Endothelial cell of umbilical vein (primary cell): ENCODE data around the gene CUEDC1. TPM values are rescaled to one million over a fixed set of nuclear protein-coding genes. Genes with fewer than 3 reads are reported as not detected.

ENCODE experiments used
- BruUV-seq: library from RNA; stranded (reverse); fragments of 400-500 nt; replicated peaks from 2 replicates; lab custom pipeline; 2021; lab: Mats Ljungman, UMichigan
- CTCF ChIA-PET: fragments of 300-600, 350-600 bp; sonication (Branson Sonifier 250); formaldehyde crosslinking; loops from one replicate; lab custom pipeline; 2021; ENCODE audit warnings: antibody characterized with exemption, inconsistent platforms; lab: Charles Lee
- POLR2A ChIA-PET: fragments of 300-600, 350-600 bp; sonication (Branson Sonifier 250); formaldehyde crosslinking; loops from one replicate; lab custom pipeline; 2021; ENCODE audit warnings: antibody characterized with exemption, inconsistent platforms; lab: Charles Lee
- DNase-seq: peaks from one replicate; pipeline ENCODE4 v3.0.0-alpha.2; 2011; ENCODE audit warnings: low read depth, low spot score
- FAIRE-seq: peaks from 2 replicates; lab custom pipeline; 2011; peaks lifted over from hg19 to GRCh38; lab: Jason Lieb, UNC
- H2AFZ ChIP-seq: 2 replicates; pipeline ENCODE4 v1.6.0; 2012; ENCODE audit warnings: low read depth, low read length, control low read depth, inconsistent platforms
- H3K27ac ChIP-seq: 2 replicates; pipeline ENCODE4 v1.5.1; 2011; ENCODE audit warnings: low read depth, mild to moderate bottlenecking, control low read depth, low read length, moderate library complexity; ENCODE audit not compliant: insufficient read depth
- H3K27me3 ChIP-seq, 2 experiments: 2 replicates each; pipeline versions ENCODE4 v1.6.0 to v1.6.1; 2011; ENCODE audit warnings: low read length in 2 of 2, mixed read lengths in 1 of 2; ENCODE audit not compliant: control insufficient read depth in 2 of 2, insufficient read depth in 2 of 2
- H3K36me3 ChIP-seq, 2 experiments: 2 replicates in 1 of 2; 3 replicates in 1 of 2; pipeline ENCODE4 v1.5.1; 2011; ENCODE audit warnings: low read length in 2 of 2, mild to moderate bottlenecking in 1 of 2, moderate library complexity in 1 of 2; ENCODE audit not compliant: control insufficient read depth in 2 of 2, insufficient read depth in 2 of 2; ENCODE audit errors: extremely low read depth in 1 of 2
- H3K4me1 ChIP-seq: 3 replicates; pipeline ENCODE4 v1.5.1; 2011; ENCODE audit warnings: mild to moderate bottlenecking, low read length; ENCODE audit not compliant: control insufficient read depth, insufficient read depth; ENCODE audit errors: extremely low read depth
- H3K4me2 ChIP-seq: 2 replicates; pipeline ENCODE4 v1.6.1; 2011; ENCODE audit warnings: low read length, control low read depth, mixed read lengths; ENCODE audit not compliant: insufficient read depth
- H3K4me3 ChIP-seq, 3 experiments: fragments of 200-600 bp in 1 of 3; sonication (generic), shearing (Covaris generic) in 1 of 3; replicated peaks in 1 of 3; 2 replicates each; pipeline ENCODE4 v1.5.1; 2011 to 2016; ENCODE audit warnings: control low read depth in 3 of 3, low read length in 3 of 3, mild to moderate bottlenecking in 2 of 3, inconsistent platforms in 1 of 3, low read depth in 1 of 3, moderate library complexity in 1 of 3; ENCODE audit not compliant: insufficient read depth in 1 of 3
- H3K79me2 ChIP-seq: 2 replicates; pipeline ENCODE4 v1.6.0; 2012; ENCODE audit warnings: low read length, inconsistent platforms; ENCODE audit not compliant: control insufficient read depth, insufficient read depth
- H3K9ac ChIP-seq: replicated peaks from 2 replicates; pipeline ENCODE3; 2011; ENCODE audit warnings: low read length, control low read depth; ENCODE audit not compliant: insufficient read depth; ENCODE audit errors: extremely low read depth
- H3K9me1 ChIP-seq: replicated peaks from 3 replicates; pipeline ENCODE4 v1.6.0; 2011; ENCODE audit warnings: mild to moderate bottlenecking, low read length; ENCODE audit not compliant: control insufficient read depth, insufficient read depth; ENCODE audit errors: extremely low read depth
- H3K9me3 ChIP-seq: replicated peaks from 2 replicates; pipeline ENCODE4 v1.5.1; 2012; ENCODE audit warnings: low read length, inconsistent platforms; ENCODE audit not compliant: control insufficient read depth, insufficient read depth
- H4K20me1 ChIP-seq: replicated peaks from 2 replicates; pipeline ENCODE3; 2011; ENCODE audit warnings: mild to moderate bottlenecking, low read length; ENCODE audit not compliant: control insufficient read depth, insufficient read depth; ENCODE audit errors: extremely low read depth
- EZH2 ChIP-seq: IDR thresholded peaks from 2 replicates; pipeline ENCODE4 v1.6.1; 2012; ENCODE audit warnings: borderline replicate concordance, low read depth, mild to moderate bottlenecking, moderate library complexity, low read length, inconsistent platforms; ENCODE audit not compliant: severe bottlenecking
- FOS ChIP-seq: IDR thresholded peaks from 2 replicates; pipeline ENCODE4 v1.6.1; 2011; ENCODE audit warnings: mild to moderate bottlenecking, low read length, moderate library complexity, borderline replicate concordance; ENCODE audit not compliant: insufficient read depth
- GATA2 ChIP-seq: IDR thresholded peaks from 2 replicates; pipeline ENCODE4 v1.7.0; 2011; ENCODE audit warnings: low read depth, mild to moderate bottlenecking, moderate library complexity, mixed read lengths, low read length; ENCODE audit not compliant: insufficient read length, insufficient read depth
- JUN ChIP-seq: IDR thresholded peaks from 2 replicates; pipeline ENCODE4 v1.6.1; 2011; ENCODE audit warnings: borderline replicate concordance, low read depth; ENCODE audit not compliant: insufficient read length, insufficient read depth
- MYC ChIP-seq: IDR thresholded peaks from one replicate; pipeline ENCODE4 v1.6.1; 2011; ENCODE audit warnings: mild to moderate bottlenecking, low read depth, low read length
- POLR2A ChIP-seq: IDR thresholded peaks from 2 replicates; pipeline ENCODE4 v1.6.1; 2012; ENCODE audit warnings: low read depth, mild to moderate bottlenecking, control low read depth, low read length
- POLR2AphosphoS5 ChIP-seq: IDR thresholded peaks from 2 replicates; pipeline ENCODE4 v1.6.1; 2012; ENCODE audit warnings: low read depth, mild to moderate bottlenecking, control low read depth, low read length, moderate library complexity; ENCODE audit not compliant: insufficient read depth
- dilution Hi-C: fragments of 300-500 bp; cut with MboI; formaldehyde crosslinking; loops from one replicate; pipeline ENCODE4 v1.15.0; 2019; ENCODE audit warnings: low sequenced_read_pairs; ENCODE audit not compliant: extremely low pct_ligation_motif_present
- intact Hi-C: fragments of 100-400 bp; cut with micrococcal nuclease; formaldehyde crosslinking; loops from one replicate; pipeline ENCODE4 v1.10.0; 2022
- polyA plus RNA-seq, 4 experiments: library from polyadenylated mRNA; depleted of rRNA in 3 of 4; stranded (reverse) in 3 of 4; unstranded in 1 of 4; fragments of >200 nt; gene quantifications; 2 replicates each; pipeline versions ENCODE4 v1.2.1 to v1.2.3, GENCODE V29; 2011 to 2012; ENCODE audit warnings: missing spikeins in 1 of 4
- total RNA-seq: library from RNA; stranded (reverse); gene quantifications from 2 replicates; pipeline ENCODE4 v1.2.3, GENCODE V29; 2021
- TF ChIP-seq, protein P1 (sequence below), 2 donors: IDR thresholded peaks; 1 replicate in 1 of 2; 2 replicates in 1 of 2; pipeline ENCODE4 v1.5.1; 2011; ENCODE audit warnings: low read length in 2 of 2, mild to moderate bottlenecking in 2 of 2, moderate library complexity in 2 of 2, control low read depth in 1 of 2, inconsistent platforms in 1 of 2, low read depth in 1 of 2; ENCODE audit not compliant: insufficient read depth in 1 of 2; ENCODE audit errors: extremely low read depth in 1 of 2
- TF ChIP-seq, protein P2 (sequence below): IDR thresholded peaks from 2 replicates; pipeline ENCODE4 v1.6.1; 2011; ENCODE audit not compliant: insufficient read depth, insufficient read length

CUEDC1 gene
- total and polyA plus RNA-seq, 2 donors (not counting 3 experiments of a cell fraction or from before 2014, with no cell fraction given) = 15.8 to 27.7 TPM

DNA sequence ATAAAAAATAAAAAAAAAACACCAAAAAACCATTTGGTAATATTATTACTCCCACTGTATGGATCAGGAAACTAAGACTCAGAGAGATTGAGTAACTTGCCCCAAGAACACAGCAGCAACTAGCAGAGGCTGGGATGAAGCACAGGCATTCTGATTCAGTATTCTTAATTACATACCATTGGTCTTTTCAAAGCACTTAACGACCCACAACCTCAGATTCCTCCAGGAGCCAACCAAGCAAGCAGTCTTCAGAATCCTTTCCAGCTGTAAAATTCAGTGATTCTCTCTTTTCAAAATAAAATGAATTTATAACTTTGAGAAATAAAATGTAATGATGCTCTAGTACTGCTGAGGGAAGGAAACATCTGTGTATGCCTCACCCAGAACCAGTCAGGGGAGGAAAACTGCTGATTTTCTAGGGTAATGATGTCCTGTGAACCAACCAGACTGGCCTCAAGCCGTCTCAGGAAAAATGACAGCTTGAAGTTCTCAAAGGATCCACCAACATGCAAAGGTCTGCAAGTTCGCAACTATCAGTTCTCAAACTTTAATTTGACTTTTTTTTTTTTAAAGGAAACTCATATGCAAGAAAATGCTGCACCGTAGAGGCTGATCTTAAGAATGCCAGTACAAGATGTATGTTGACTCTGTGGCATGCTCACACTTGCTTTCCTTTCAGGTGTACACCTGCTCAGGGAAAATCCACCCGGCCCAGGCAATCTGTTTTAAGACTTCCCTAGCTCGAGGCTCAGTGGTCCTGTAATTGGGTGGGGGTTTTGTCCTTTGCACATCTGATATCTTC is 9.0 kb downstream of the CUEDC1 start:
- ChIA-PET POLR2A (interaction anchor here (0.9 to 1.2 kb wide), 2 partner anchors 18 to 61 kb away, joined by 3 to 12 read pairs; partner anchors contain the start of gene SRSF1), CTCF (interaction anchor here (0.9 to 1.8 kb wide), 6 partner anchors 9 to 113 kb away, joined by 3 to 12 read pairs (median 6); partner anchors contain the start of gene CUEDC1)
- no peak for FAIRE-seq
- dilution Hi-C loops = no loop called here
- Histone ChIP-seq H3K4me1 (peaks cover 32% of the 10 kb centered on the region), H3K9me1 (no peaks in the 10 kb centered on the region), H4K20me1 (no peaks in the 10 kb centered on the region), H3K9ac (peak overlapping the region; percentile 16), H3K4me3 (peak overlapping the region in 1 of 3 experiments; percentile 36), H3K79me2 (peaks cover 6% of the 10 kb centered on the region), H3K27ac (no peak overlapping the region), H3K36me3 (no peaks in the 10 kb centered on the region), H3K9me3 (no peaks in the 10 kb centered on the region), H3K27me3 (no peaks in the 10 kb centered on the region), H2AFZ (peak overlapping the region; percentile 5), H3K4me2 (peak overlapping the region; percentile 64)
- DNase-seq = no peak
- TF ChIP-seq, protein P1, sequence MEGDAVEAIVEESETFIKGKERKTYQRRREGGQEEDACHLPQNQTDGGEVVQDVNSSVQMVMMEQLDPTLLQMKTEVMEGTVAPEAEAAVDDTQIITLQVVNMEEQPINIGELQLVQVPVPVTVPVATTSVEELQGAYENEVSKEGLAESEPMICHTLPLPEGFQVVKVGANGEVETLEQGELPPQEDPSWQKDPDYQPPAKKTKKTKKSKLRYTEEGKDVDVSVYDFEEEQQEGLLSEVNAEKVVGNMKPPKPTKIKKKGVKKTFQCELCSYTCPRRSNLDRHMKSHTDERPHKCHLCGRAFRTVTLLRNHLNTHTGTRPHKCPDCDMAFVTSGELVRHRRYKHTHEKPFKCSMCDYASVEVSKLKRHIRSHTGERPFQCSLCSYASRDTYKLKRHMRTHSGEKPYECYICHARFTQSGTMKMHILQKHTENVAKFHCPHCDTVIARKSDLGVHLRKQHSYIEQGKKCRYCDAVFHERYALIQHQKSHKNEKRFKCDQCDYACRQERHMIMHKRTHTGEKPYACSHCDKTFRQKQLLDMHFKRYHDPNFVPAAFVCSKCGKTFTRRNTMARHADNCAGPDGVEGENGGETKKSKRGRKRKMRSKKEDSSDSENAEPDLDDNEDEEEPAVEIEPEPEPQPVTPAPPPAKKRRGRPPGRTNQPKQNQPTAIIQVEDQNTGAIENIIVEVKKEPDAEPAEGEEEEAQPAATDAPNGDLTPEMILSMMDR (IDR thresholded peaks at IDR 0.05; ENCODE audit: extremely low read depth in 1 of 2, insufficient read depth in 1 of 2, low read depth in 1 of 2, low read length in 2 of 2) = no peak
- peak; percentile 12 for TF ChIP-seq FOS
- intact Hi-C loops = no loop called here
- no TSS peak for BruUV-seq

DNA sequence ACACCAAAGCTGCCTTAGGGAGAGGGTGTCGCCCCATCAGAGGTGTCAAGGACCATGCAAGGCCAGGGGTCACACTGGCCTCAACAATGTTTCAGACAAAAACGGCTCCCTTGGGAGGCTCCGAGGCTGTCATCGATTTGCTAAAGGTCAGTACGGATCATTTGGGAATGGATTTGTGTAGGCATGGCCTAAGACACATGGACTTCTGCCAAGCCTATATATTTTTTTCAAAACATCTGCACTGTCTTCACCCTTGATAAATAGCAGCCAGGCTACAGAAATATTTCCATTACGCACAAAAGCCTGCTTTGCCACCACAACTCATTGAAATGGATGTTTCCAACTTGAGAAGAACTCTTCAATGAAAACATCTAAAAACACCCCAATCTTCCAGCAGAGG is 10.3 kb downstream of the CUEDC1 start:
- peaks cover 3% of the 10 kb centered on the region for H3K79me2 ChIP-seq

More for the DNA sequence above, 10.3 kb downstream of the CUEDC1 start:
- Histone ChIP-seq H3K27ac (no peak overlapping the region), H4K20me1 (no peaks in the 10 kb centered on the region), H3K4me1 (peaks cover 25% of the 10 kb centered on the region), H2AFZ (no peak overlapping the region), H3K4me3 (no peak overlapping the region), H3K9ac (no peak overlapping the region), H3K36me3 (no peaks in the 10 kb centered on the region), H3K27me3 (no peaks in the 10 kb centered on the region), H3K4me2 (no peak overlapping the region), H3K9me3 (no peaks in the 10 kb centered on the region), H3K9me1 (no peaks in the 10 kb centered on the region)
- no peak for DNase-seq
- intact Hi-C loops (no loop called here), dilution Hi-C loops (no loop called here)
- no peak for FAIRE-seq
- TF ChIP-seq, protein P2, sequence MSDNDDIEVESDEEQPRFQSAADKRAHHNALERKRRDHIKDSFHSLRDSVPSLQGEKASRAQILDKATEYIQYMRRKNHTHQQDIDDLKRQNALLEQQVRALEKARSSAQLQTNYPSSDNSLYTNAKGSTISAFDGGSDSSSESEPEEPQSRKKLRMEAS = no peak
- no peak for TF ChIP-seq MYC
- TF ChIP-seq, protein P1 (IDR thresholded peaks at IDR 0.05; ENCODE audit: extremely low read depth in 1 of 2, insufficient read depth in 1 of 2, low read depth in 1 of 2, low read length in 2 of 2) = no peak
- TF ChIP-seq EZH2 = no peak
- TF ChIP-seq JUN = no peak
- no peak for TF ChIP-seq FOS
- TF ChIP-seq POLR2AphosphoS5 = no peak
- TF ChIP-seq POLR2A = no peak
- TF ChIP-seq GATA2 = no peak
- CTCF ChIA-PET = interaction anchor here (1.7 to 2.3 kb wide), 2 partner anchors 10 to 11 kb away, joined by 10 to 11 read pairs; partner anchors contain the start of gene CUEDC1
- no TSS peak for BruUV-seq
- POLR2A ChIA-PET = no interaction called here
